ENCODE measurements around the gene MRPL37. TPM values are rescaled to one million over a fixed set of nuclear protein-coding genes. Genes with fewer than 3 reads are reported as not detected.

MRPL37 gene
- total RNA-seq, 1 donor from 2014 or later: 29.2 TPM

- DNase-seq: no peak
Observed at GRCh38 chr1:54241364-54241763, 41.4 kb downstream of the MRPL37 start.

- DNase-seq: no peak
Observed at GRCh38 chr1:54243022-54243421, 43.1 kb downstream of the MRPL37 start.

DNA sequence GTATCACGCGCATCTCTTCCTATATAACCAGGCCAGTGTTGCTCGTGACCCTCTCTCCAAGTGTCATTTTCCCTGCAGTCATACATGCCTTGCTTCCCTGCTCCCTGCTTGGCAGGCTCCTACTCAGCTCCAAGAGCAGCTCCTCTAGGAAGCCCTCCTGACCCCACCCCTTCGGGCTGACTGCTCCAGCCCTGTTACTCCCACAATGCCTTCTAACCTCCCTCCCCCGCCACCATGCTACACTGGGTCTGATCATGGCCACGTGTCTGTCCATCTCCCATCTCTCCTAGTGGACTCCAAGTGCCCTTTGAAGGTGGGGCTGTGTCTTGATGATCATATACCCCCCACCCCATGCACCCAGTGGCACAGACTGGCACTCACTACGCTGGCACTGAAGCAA, 44.7 kb downstream of the MRPL37 start:
- no peak for DNase-seq

- no peak for DNase-seq
Observed at GRCh38 chr1:54245501-54245900, 45.5 kb downstream of the MRPL37 start.

DNA sequence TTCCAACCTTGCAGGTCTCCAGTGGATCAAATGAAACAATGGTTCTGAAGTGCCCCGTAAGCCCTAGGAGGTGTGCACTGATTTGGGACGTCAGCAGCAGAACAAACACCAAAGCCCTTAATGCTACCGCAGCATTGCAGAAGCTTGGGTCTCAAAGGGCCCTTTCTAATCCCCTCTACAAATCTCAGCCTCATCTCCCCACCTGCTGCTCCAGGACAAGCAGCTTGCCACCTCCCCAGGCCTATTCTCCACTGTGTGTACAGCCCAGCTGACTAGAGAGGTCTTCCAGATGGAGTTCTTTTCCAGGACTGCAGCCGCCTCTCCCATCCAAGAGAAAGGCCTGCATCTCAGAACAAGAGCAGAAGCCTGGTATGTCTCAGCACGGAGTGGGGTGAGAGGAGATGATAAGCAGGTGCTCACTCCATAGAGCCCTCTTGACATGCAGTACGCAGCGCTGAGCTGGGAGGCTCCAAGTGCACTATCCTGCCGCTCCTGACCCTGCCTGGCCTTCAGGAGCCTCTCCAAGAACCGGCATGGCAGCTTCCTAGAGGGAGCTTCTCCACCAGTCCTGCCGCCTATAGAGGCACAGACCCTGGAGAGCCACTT, 46.3 kb downstream of the MRPL37 start:
- DNase-seq: no peak

- no peak for DNase-seq
Observed at GRCh38 chr1:54247863-54248515, 48.0 kb downstream of the MRPL37 start.

GRCh38 chr1:54248966-54249365, 49.0 kb downstream of the MRPL37 start:
- DNase-seq: no peak

GRCh38 chr1:54249819-54250435, 50.0 kb downstream of the MRPL37 start:
- DNase-seq: no peak

GRCh38 chr1:54250670-54251069, 50.7 kb downstream of the MRPL37 start:
- no peak for DNase-seq

GRCh38 chr1:54252371-54252936, 52.5 kb downstream of the MRPL37 start:
- DNase-seq: no peak

GRCh38 chr1:54253480-54253879, 53.5 kb downstream of the MRPL37 start:
- no peak for DNase-seq

- DNase-seq: no peak
Observed at GRCh38 chr1:54254055-54254454, 54.1 kb downstream of the MRPL37 start.

DNA sequence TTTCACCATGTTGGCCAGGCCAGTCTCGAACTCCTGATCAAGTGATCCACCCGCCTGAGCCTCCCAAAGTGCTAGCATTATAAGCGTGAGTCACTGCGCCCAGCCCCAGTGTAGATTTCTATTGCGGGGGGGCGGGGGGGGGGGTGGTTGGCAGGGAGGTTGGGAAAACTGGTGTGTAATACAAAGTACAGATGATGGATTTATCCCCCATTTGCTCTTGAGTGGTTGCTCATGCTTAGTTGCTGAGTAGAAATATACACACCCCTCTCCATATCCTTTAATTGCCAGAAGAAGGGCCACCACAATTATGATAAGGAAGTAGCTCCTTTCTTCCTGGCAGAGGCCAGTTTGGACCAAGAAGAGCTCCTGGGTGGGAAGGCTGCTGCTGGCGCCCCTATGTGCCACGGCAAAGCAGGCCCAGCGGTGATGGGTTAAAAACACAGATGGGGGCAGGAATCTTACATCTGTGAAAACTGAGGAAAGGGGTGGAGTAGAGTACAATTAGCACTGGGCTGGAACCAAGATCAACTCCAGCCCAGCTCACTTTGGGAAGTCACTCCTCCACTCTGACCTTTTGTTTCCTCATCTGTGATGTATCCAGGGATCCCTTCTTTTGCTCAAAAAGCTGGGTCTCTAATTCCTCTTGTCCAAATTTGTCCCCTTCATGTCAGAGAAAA, 55.2 kb downstream of the MRPL37 start:
- DNase-seq: no peak

GRCh38 chr1:54256522-54257345, 56.8 kb downstream of the MRPL37 start:
- DNase-seq: no peak

DNA sequence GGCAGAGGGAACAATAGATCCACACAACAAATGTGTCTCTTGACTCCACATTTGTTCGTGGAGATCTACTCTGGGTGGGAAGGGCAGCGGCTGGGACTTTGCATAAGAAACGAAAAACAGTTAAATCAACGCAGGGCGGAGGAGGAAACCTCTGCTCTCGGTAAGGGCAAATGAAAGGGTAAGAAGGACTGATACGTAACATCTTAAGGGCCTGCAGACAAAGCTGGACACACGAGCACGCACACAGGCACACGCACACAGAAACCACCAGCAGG, 57.3 kb downstream of the MRPL37 start:
- DNase-seq: no peak

GRCh38 chr1:54257876-54258275, 57.9 kb downstream of the MRPL37 start:
- DNase-seq: no peak

- DNase-seq: no peak
Observed at GRCh38 chr1:54259546-54260140, 59.7 kb downstream of the MRPL37 start.

- DNase-seq: no peak
Observed at GRCh38 chr1:54260810-54261209, 60.8 kb downstream of the MRPL37 start.

DNA sequence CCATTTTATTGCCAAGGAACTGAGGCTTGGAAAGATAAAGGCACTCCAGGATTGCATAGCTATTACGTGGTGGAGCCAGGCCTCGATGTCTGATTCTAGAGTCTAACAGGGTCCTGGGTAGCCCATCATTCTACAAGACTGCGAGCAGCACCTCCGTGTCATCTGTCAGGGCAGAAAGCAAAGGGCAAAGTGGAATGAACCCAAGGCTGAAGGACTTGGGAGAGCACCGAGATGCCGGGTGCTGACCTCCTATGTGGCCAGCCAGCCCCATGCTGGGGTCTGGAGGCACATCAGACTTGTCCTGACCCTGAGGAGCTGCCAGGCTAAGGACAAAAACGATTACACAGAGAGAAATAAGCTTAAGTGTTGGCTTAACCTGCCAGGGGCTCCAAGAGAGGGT, 62.3 kb downstream of the MRPL37 start:
- DNase-seq: no peak

DNA sequence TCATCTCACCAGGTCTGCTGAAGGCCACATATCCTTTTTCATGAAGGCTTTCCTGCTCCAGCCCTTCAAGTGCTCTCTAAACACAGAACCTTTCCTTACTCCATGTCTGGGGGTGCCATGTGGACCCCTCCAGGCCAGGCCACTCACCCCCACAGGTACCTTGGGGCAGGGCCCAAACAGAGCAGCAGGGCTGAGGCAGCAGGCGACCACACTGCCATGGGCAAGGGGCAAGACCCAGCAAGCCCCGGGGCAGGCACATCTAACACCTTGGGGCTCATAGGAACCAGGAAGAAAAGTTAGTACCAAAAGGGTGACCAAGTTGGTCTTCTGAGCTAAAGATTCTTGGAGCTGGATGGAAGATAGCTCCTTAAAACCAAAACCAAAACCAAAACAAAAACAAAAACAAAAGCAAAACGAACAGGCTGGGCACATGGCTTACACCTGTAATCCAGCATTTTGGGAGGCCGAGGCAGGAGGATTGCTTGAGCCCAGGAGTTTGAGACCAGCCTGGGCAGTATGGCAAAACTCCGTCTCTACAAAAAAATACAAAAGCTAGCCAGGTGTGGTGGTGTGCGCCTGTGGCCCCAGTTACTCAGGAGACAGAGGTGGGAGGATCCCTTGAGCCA, 63.7 kb downstream of the MRPL37 start:
- DNase-seq: no peak

DNA sequence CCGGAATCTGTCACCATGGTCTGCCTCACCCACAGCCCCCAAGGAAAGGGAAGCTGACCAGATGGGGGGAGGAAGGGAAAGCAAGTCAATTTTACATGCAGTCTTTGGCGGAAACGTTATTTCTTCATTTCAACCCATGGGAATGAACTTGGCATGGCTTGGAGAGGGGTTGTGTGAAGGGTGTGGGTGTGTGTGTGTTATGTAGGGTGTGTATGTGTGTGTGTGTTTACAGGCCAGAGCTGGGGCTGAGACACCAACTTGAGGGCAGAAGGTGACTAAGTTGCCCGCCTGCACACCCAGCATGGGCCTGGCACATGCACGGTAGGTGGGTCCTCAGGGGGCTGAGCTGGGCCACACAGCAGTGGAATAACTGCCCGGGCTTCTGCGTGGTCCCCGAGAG, 65.2 kb downstream of the MRPL37 start:
- DNase-seq: no peak

GRCh38 chr1:54265659-54266058, 65.7 kb downstream of the MRPL37 start:
- no peak for DNase-seq

Measured in occipital lobe (tissue), 2 donors.